ENCODE results near the gene LNPK. TPM values are rescaled to one million over a fixed set of nuclear protein-coding genes. Genes with fewer than 3 reads are reported as not detected.

The LNPK gene
- total RNA-seq, 1 donor = 55.0 TPM

GRCh38 chr2:175890636-175891242 is 111.3 kb downstream of the LNPK start:
- H3K27ac ChIP-seq (ENCODE audit: low read depth, low read length) = no peak overlapping the region
- H3K9me3 ChIP-seq (ENCODE audit: low read depth, low read length) = no peaks in the 10 kb centered on the region
- no peak for DNase-seq (ENCODE audit: insufficient read length, low spot score, missing footprints)
- H3K27me3 ChIP-seq (ENCODE audit: insufficient read depth, low read length) = no peaks in the 10 kb centered on the region
- H2AFZ ChIP-seq (ENCODE audit: low read length) = no peak overlapping the region
- H3K79me2 ChIP-seq (ENCODE audit: insufficient read depth, low read length) = no peaks in the 10 kb centered on the region
- no peaks in the 10 kb centered on the region for H3K4me1 ChIP-seq (ENCODE audit: insufficient read depth, low read length)
- H4K20me1 ChIP-seq (ENCODE audit: insufficient read depth, low read length) = no peaks in the 10 kb centered on the region
- no peak overlapping the region for H3K4me2 ChIP-seq (ENCODE audit: insufficient read depth, low read length)
- H3K4me3 ChIP-seq (ENCODE audit: insufficient read depth, low read length) = no peak overlapping the region
- TF ChIP-seq, protein P1, sequence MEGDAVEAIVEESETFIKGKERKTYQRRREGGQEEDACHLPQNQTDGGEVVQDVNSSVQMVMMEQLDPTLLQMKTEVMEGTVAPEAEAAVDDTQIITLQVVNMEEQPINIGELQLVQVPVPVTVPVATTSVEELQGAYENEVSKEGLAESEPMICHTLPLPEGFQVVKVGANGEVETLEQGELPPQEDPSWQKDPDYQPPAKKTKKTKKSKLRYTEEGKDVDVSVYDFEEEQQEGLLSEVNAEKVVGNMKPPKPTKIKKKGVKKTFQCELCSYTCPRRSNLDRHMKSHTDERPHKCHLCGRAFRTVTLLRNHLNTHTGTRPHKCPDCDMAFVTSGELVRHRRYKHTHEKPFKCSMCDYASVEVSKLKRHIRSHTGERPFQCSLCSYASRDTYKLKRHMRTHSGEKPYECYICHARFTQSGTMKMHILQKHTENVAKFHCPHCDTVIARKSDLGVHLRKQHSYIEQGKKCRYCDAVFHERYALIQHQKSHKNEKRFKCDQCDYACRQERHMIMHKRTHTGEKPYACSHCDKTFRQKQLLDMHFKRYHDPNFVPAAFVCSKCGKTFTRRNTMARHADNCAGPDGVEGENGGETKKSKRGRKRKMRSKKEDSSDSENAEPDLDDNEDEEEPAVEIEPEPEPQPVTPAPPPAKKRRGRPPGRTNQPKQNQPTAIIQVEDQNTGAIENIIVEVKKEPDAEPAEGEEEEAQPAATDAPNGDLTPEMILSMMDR (IDR thresholded peaks at IDR 0.05; ENCODE audit: extremely low read depth, low read depth, low read length) = no peak
- H3K36me3 ChIP-seq (ENCODE audit: insufficient read depth, low read length) = no peaks in the 10 kb centered on the region

DNA sequence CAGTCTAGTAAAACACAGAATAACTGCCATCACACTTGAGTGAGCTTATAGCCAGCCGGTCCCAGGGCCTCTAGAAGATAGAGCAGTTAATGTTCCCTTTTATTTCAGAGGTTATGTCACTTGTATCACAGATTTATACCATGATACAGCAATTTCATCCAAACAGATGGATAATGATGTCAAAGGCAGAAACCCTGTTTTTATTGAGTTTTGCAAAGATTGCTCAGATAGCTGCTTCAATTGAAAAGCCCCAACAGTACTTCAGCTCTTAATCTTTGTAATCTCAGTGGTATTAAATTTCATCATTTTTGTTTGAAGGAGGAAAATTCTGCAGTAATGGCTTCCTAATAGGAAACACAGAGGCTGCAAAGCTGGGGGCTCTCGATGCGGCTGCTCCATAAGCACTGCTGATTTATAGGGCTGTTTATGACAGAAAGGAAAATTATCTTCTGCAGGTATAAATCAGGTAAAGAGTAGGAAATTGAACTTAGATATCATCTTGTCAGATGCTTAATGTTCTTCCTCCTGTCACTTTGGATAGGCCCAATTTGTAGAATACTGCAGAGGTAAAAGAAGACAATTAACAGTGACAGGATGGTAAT is 112.3 kb downstream of the LNPK start:
- Histone ChIP-seq H3K4me2 (ENCODE audit: insufficient read depth, low read length) (no peak overlapping the region), H3K27me3 (ENCODE audit: insufficient read depth, low read length) (no peaks in the 10 kb centered on the region), H3K27ac (ENCODE audit: low read depth, low read length) (no peak overlapping the region), H3K9me3 (ENCODE audit: low read depth, low read length) (no peaks in the 10 kb centered on the region), H3K4me3 (ENCODE audit: insufficient read depth, low read length) (no peak overlapping the region), H3K79me2 (ENCODE audit: insufficient read depth, low read length) (no peaks in the 10 kb centered on the region), H2AFZ (ENCODE audit: low read length) (no peak overlapping the region), H3K36me3 (ENCODE audit: insufficient read depth, low read length) (no peaks in the 10 kb centered on the region), H4K20me1 (ENCODE audit: insufficient read depth, low read length) (no peaks in the 10 kb centered on the region), H3K4me1 (ENCODE audit: insufficient read depth, low read length) (no peaks in the 10 kb centered on the region)
- no peak for DNase-seq (ENCODE audit: insufficient read length, low spot score, missing footprints)
- TF ChIP-seq, protein P1 (IDR thresholded peaks at IDR 0.05; ENCODE audit: extremely low read depth, low read depth, low read length) = no peak

DNA sequence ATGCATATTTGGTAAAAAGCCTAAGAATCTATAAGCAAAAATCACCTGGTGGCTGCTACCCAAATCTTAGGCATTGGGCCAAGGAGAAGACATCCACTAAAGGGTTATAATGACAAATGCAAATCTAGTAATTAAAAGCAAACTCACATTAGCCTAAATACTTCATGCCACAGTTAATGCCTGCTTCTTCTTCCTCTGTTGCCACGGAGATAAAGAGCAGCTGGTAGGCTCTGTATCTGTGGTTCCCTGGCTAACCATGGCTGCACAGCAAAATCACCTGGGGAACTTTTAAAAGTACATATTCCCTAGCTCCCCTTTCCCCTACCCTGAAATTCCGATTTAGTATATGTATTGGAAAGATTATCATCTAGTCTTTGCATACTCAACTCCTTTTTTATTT is 114.3 kb downstream of the LNPK start:
- Histone ChIP-seq H3K27me3 (ENCODE audit: insufficient read depth, low read length) (no peaks in the 10 kb centered on the region), H3K9me3 (ENCODE audit: low read depth, low read length) (no peaks in the 10 kb centered on the region), H4K20me1 (ENCODE audit: insufficient read depth, low read length) (no peaks in the 10 kb centered on the region), H3K4me1 (ENCODE audit: insufficient read depth, low read length) (no peaks in the 10 kb centered on the region), H3K27ac (ENCODE audit: low read depth, low read length) (no peak overlapping the region), H3K4me3 (ENCODE audit: insufficient read depth, low read length) (no peak overlapping the region), H3K4me2 (ENCODE audit: insufficient read depth, low read length) (no peak overlapping the region), H2AFZ (ENCODE audit: low read length) (no peak overlapping the region), H3K79me2 (ENCODE audit: insufficient read depth, low read length) (no peaks in the 10 kb centered on the region), H3K36me3 (ENCODE audit: insufficient read depth, low read length) (no peaks in the 10 kb centered on the region)
- TF ChIP-seq, protein P1 (IDR thresholded peaks at IDR 0.05; ENCODE audit: extremely low read depth, low read depth, low read length) = no peak
- no peak for DNase-seq (ENCODE audit: insufficient read length, low spot score, missing footprints)

- Histone ChIP-seq H3K36me3 (ENCODE audit: insufficient read depth, low read length) (no peaks in the 10 kb centered on the region), H3K4me3 (ENCODE audit: insufficient read depth, low read length) (no peak overlapping the region), H2AFZ (ENCODE audit: low read length) (no peak overlapping the region), H3K4me1 (ENCODE audit: insufficient read depth, low read length) (no peaks in the 10 kb centered on the region), H3K79me2 (ENCODE audit: insufficient read depth, low read length) (no peaks in the 10 kb centered on the region), H3K27me3 (ENCODE audit: insufficient read depth, low read length) (no peaks in the 10 kb centered on the region), H3K9me3 (ENCODE audit: low read depth, low read length) (no peaks in the 10 kb centered on the region), H3K27ac (ENCODE audit: low read depth, low read length) (no peak overlapping the region), H4K20me1 (ENCODE audit: insufficient read depth, low read length) (no peaks in the 10 kb centered on the region), H3K4me2 (ENCODE audit: insufficient read depth, low read length) (no peak overlapping the region)
- TF ChIP-seq, protein P1 (IDR thresholded peaks at IDR 0.05; ENCODE audit: extremely low read depth, low read depth, low read length) = no peak
- no peak for DNase-seq (ENCODE audit: insufficient read length, low spot score, missing footprints)
Measured at GRCh38 chr2:175884697-175885393, 117.2 kb downstream of the LNPK start.
